K562 (cell line): ENCODE data around the gene PDK3. TPM values are rescaled to one million over a fixed set of nuclear protein-coding genes. Genes with fewer than 3 reads are reported as not detected.

ENCODE experiments used
- KLF16 ChIP-seq: IDR thresholded peaks from 2 replicates; pipeline ENCODE4 v1.6.1; 2016; ENCODE audit warnings: antibody characterized with exemption
- NFXL1 ChIP-seq: fragments of 450-650 bp; formaldehyde crosslinking; IDR thresholded peaks from 2 replicates; pipeline ENCODE4 v1.4.0; 2021; ENCODE audit warnings: mild to moderate bottlenecking
- ZNF431 ChIP-seq: sonication (generic); formaldehyde crosslinking; IDR thresholded peaks from 2 replicates; pipeline ENCODE4 v1.8.0; 2022; ENCODE audit warnings: mild to moderate bottlenecking, missing genetic modification reagents
- polyA plus RNA-seq, 8 experiments: library from polyadenylated mRNA; depleted of rRNA in 4 of 8; stranded (reverse) in 5 of 8; unstranded in 3 of 8; fragments of >200 nt; fragmentation: Nextera tagmentation in 2 of 8; fragmentation: Illumina TruSeq in 1 of 8; extraction: Ambion mirVana in 2 of 8; extraction: Trizol in 1 of 8; gene quantifications; 2 replicates each; pipeline versions ENCODE4 v1.2.1 to v1.2.3, GENCODE V29; 2011 to 2014; ENCODE audit warnings: inconsistent platforms in 1 of 8, missing spikeins in 1 of 8
- total RNA-seq, 7 experiments: library from RNA; depleted of rRNA in 6 of 7; stranded (reverse); fragments of >200 nt in 6 of 7; fragmentation: Illumina TruSeq in 2 of 7; extraction: Trizol in 2 of 7; gene quantifications; 2 replicates each; pipeline versions ENCODE4 v1.2.1 to v1.2.3, GENCODE V29; 2011 to 2021; ENCODE audit warnings: low replicate concordance in 1 of 7
- TF ChIP-seq, protein P1 (sequence below): fragments of 250-450 bp; sonication (Bioruptor Pico); IDR thresholded peaks from 2 replicates; pipeline ENCODE4 v1.5.0; 2020; ENCODE audit warnings: mild to moderate bottlenecking, borderline replicate concordance
- TF ChIP-seq, protein P2 (sequence below), 2 experiments: IDR thresholded peaks in 1 of 2; conservative IDR thresholded peaks in 1 of 2; 2 replicates each; pipeline ENCODE4 v1.6.1; 2016; ENCODE audit warnings: low read depth in 2 of 2, mild to moderate bottlenecking in 1 of 2, missing compliant biosample characterization in 1 of 2, missing genetic modification characterization in 1 of 2, moderate library complexity in 1 of 2
- TF ChIP-seq, protein P3 (sequence below): sonication (generic); formaldehyde crosslinking; IDR thresholded peaks from 2 replicates; pipeline ENCODE4 v1.8.0; 2023; ENCODE audit warnings: mild to moderate bottlenecking, missing genetic modification reagents

The PDK3 gene
- total and polyA plus RNA-seq, 9 of the 15 experiments (the other 6 are each of a cell fraction or from before 2014, with no cell fraction given) = 0.20 to 4.9 (median 0.95) TPM

DNA sequence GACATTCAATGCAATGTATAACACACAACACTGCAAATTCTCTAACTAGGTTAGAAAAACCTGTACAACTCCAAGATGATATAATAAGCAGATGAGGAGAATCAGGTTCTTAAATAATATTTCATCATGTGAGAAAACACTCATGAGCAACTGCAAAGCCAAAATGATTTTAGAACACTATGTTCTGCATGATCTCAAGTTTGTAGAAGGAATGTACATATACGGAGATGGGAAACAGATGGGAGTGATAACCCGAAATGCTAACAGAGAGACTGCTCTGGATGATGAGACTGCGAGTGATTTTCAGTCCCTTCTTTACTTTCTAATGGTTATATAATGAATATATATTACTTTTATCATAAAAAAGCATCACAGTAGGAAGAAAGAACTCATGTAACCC lies 101.2 kb downstream of the PDK3 start (continued):
- TF ChIP-seq, protein P1, sequence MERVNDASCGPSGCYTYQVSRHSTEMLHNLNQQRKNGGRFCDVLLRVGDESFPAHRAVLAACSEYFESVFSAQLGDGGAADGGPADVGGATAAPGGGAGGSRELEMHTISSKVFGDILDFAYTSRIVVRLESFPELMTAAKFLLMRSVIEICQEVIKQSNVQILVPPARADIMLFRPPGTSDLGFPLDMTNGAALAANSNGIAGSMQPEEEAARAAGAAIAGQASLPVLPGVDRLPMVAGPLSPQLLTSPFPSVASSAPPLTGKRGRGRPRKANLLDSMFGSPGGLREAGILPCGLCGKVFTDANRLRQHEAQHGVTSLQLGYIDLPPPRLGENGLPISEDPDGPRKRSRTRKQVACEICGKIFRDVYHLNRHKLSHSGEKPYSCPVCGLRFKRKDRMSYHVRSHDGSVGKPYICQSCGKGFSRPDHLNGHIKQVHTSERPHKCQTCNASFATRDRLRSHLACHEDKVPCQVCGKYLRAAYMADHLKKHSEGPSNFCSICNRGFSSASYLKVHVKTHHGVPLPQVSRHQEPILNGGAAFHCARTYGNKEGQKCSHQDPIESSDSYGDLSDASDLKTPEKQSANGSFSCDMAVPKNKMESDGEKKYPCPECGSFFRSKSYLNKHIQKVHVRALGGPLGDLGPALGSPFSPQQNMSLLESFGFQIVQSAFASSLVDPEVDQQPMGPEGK (CRISPR knock-in tag) = no peak
- no peak for TF ChIP-seq ZNF431 (CRISPR knock-in tag)
- TF ChIP-seq, protein P2, sequence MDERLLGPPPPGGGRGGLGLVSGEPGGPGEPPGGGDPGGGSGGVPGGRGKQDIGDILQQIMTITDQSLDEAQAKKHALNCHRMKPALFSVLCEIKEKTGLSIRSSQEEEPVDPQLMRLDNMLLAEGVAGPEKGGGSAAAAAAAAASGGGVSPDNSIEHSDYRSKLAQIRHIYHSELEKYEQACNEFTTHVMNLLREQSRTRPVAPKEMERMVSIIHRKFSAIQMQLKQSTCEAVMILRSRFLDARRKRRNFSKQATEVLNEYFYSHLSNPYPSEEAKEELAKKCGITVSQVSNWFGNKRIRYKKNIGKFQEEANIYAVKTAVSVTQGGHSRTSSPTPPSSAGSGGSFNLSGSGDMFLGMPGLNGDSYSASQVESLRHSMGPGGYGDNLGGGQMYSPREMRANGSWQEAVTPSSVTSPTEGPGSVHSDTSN (CRISPR knock-in tag; IDR thresholded peaks at IDR 0.05; ENCODE audit: low read depth) = no peak
- TF ChIP-seq, protein P2 (tag; conservative IDR thresholded peaks at IDR 0.05; ENCODE audit: low read depth) = no peak
- TF ChIP-seq KLF16 = no peak
- no peak for TF ChIP-seq NFXL1 (CRISPR knock-in tag)
- TF ChIP-seq, protein P3, sequence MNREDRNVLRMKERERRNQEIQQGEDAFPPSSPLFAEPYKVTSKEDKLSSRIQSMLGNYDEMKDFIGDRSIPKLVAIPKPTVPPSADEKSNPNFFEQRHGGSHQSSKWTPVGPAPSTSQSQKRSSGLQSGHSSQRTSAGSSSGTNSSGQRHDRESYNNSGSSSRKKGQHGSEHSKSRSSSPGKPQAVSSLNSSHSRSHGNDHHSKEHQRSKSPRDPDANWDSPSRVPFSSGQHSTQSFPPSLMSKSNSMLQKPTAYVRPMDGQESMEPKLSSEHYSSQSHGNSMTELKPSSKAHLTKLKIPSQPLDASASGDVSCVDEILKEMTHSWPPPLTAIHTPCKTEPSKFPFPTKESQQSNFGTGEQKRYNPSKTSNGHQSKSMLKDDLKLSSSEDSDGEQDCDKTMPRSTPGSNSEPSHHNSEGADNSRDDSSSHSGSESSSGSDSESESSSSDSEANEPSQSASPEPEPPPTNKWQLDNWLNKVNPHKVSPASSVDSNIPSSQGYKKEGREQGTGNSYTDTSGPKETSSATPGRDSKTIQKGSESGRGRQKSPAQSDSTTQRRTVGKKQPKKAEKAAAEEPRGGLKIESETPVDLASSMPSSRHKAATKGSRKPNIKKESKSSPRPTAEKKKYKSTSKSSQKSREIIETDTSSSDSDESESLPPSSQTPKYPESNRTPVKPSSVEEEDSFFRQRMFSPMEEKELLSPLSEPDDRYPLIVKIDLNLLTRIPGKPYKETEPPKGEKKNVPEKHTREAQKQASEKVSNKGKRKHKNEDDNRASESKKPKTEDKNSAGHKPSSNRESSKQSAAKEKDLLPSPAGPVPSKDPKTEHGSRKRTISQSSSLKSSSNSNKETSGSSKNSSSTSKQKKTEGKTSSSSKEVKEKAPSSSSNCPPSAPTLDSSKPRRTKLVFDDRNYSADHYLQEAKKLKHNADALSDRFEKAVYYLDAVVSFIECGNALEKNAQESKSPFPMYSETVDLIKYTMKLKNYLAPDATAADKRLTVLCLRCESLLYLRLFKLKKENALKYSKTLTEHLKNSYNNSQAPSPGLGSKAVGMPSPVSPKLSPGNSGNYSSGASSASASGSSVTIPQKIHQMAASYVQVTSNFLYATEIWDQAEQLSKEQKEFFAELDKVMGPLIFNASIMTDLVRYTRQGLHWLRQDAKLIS = no peak
